Right ventricle myocardium inferior (tissue), 1 donor: ENCODE measurements around the gene MCL1. TPM values are rescaled to one million over a fixed set of nuclear protein-coding genes. Genes with fewer than 3 reads are reported as not detected.

Experiments
- ATAC-seq: fragments of 200-7000 bp; cut with Tn5 transposase; one replicate; pipeline ENCODE4 v1.9.1; 2020; ENCODE audit warnings: mild to moderate bottlenecking, moderate library complexity
- DNase-seq: peaks from one replicate; pipeline ENCODE4 v3.0.0; 2021; ENCODE audit errors: missing footprints
- intact Hi-C: fragments of 100-400 bp; cut with DNase I; formaldehyde crosslinking; loops from one replicate; pipeline ENCODE4 v1.11.0; 2022
- total RNA-seq: library from RNA; stranded (reverse); fragmentation: NEBNext Ultra II Directional; extraction: Animal tissue kit (Norgen Biotek cat#: 25700); gene quantifications from one replicate; pipeline ENCODE4 v1.2.1, GENCODE V29; 2021
- donor health status: DM: no; HTN: yes; CAD: no; lungs with severe emphysema.

Gene MCL1
- total RNA-seq, 1 donor from 2014 or later: 99.7 TPM

GRCh38 chr1:150551051-150551783 lies 28.2 kb downstream of the MCL1 start:
- no peak for ATAC-seq
- intact Hi-C loops: no loop called here

DNA sequence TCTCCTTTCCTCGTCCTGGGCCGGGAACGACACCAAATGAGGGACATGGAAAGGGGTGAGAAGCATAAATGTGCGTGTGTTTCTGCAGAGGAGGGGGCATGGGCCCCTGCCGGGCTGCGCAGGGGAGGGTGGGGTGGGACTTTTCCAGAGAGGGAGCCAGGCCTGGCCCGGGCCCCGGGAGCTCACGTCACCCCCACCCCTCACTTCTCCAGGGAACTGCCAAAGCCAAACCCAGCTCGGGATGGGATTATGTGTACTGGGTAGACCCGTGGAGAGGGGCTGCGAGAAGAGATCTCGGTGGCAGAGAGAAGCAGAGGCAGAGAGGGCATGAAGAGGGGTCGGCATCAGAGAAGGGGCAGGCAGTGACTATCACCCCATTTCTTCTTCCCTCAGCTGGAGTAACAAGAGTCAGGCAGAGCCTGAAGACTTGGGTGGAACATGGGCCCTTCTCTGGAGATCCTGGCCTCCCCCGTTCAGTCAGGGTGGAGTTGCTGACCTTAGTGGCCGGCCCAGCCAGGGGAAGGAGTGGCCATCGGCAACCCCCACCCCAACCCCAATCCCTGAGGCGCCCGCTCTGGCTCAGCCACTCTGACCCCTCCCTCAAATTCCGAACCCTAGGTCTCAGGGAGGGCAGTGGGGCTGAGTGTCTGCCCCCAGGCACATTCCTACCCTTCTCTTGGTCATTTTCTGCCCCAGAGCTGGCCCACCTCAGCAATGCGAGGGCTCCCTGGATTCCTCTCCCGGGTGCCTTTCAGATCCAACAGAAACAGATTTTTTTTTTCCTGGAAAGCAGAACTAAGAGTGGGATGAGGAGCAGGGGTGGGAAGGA lies 29.0 kb downstream of the MCL1 start:
- intact Hi-C loops: no loop called here
- ATAC-seq (peak; percentile 38), DNase-seq (no peak)

More at GRCh38 chr1:150551051-150551783, 28.2 kb downstream of the MCL1 start:
- DNase-seq: peak; percentile 34

- no peak for DNase-seq
- peak; percentile 6 for ATAC-seq
- intact Hi-C loops: no loop called here
These were observed 29.8 kb downstream of the MCL1 start for GRCh38 chr1:150549496-150550221.

- DNase-seq (peak; percentile 86), ATAC-seq (peak; percentile 46)
- intact Hi-C loops: no loop called here
These were observed 30.5 kb downstream of the MCL1 start, which contains the start of gene ADAMTSL4 for GRCh38 chr1:150548632-150549495. Gene ADAMTSL4, plus strand, starts transcription at chr1:150549408. Its CDS starts 2,881 bp downstream, at chr1:150552289.

- ATAC-seq (no peak), DNase-seq (no peak)
- intact Hi-C loops: no loop called here
These were observed 31.1 kb downstream of the MCL1 start for GRCh38 chr1:150548324-150548631.

DNA sequence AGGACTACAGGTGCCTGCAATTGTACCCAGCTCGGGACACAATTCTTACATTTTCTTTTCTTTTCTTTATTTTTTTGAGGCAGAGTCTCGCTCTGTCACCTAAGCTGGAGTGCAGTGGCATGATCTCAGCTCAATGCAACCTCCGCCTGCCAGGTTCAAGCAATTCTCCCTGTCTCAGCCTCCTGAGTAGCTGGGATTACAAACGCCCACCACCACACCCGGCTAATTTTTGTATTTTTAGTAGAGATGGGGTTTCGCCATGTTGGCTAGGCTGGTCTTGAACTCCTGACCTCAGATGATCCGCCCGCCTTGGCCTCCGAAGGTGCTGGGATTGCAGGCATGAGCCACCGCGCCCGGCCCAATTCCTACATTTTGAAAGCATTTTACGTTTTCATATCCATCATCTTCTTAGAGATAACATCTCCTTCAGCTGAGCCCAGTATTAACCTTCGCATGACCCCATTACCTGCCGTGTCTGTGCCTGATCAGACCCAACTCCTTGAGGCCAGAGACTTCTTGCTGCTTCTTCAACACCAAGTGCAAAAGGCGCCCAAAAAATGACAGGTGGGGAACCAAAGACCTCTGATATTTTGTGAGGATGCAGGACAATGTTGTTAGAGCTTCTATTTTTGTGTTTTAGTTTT lies 33.0 kb downstream of the MCL1 start:
- ATAC-seq: no peak
- intact Hi-C loops: no loop called here
- no peak for DNase-seq

DNA sequence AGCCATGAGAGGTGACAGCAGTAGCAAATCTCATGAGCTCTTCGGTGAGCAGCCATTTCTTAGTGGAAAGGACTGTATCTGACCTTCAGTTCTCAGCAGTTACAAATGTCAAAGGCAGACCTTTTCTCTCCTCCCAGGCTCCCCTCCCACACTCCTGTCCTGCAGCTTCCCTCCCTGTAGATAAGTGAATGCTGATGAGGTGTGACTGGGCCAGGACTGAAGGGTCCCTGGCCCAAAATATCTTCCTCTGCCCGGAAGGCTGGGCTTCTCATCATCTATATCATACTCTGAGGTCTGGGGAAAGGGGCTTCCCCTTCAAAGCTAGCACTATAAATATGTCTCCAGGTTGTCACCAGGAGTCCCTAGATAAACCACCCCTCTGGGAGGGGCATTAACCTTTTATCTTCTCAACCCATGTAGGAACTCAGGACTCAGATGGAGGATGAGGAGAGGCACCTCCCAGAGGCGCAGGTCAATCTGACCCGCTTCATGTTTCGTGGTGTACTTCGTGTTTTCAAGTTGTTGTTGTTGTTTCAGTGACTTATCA lies 33.9 kb downstream of the MCL1 start:
- ATAC-seq: no peak
- intact Hi-C loops: no loop called here
- DNase-seq: no peak

DNA sequence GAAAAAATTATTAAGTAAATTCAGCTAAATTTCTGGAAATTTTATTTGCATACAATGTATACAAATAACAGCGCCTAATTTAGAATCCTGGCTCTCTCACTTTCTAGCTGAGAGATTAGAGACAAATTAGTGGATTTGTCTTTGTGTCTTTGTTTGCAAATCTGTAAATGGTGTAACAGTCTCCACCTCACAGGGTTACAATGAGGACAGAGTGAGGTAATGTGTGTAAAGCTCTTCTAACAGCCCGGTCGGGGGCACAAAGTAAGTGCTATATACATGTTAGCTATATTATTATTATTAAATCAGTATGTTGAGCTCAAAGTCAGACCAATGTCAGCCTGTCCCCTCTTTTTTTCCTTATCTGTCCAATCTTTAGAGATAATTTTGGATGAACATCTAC lies 35.2 kb downstream of the MCL1 start:
- intact Hi-C loops: no loop called here
- ATAC-seq (peak; percentile 32), DNase-seq (no peak)

DNA sequence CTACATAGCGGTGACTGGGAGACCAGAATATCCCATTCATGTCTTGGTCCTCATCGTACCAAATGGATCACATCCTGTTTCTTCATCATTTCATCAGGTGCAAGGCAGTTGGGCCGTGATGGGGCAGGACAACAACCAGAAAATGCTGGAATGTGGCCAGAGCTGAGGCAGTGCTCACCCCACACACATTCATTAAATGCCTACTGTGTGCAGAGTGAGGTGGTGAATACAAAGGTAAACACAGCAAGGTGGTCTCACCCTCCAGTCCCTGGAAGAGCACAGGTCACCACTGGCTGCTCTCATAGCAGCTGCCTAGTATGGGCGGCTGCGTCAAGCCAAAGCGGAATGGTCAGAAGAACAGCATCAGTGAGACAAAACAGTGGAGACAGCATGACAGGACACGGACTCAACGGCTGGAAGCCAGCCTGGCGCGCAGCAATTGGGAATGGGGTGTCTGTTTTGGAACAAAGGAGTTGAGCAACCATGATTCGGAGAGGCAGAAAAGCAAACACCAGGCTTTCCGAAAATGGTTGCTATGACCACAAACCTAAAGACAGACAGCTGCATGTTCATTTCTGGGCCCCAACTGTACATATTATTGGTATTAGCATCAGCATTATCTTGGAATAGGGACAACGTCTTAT lies 35.8 kb downstream of the MCL1 start:
- intact Hi-C loops: no loop called here
- DNase-seq (no peak), ATAC-seq (peak; percentile 81)

- DNase-seq (peak; percentile 68), ATAC-seq (no peak)
These were observed 41.4 kb downstream of the MCL1 start for GRCh38 chr1:150537732-150538684.

DNA sequence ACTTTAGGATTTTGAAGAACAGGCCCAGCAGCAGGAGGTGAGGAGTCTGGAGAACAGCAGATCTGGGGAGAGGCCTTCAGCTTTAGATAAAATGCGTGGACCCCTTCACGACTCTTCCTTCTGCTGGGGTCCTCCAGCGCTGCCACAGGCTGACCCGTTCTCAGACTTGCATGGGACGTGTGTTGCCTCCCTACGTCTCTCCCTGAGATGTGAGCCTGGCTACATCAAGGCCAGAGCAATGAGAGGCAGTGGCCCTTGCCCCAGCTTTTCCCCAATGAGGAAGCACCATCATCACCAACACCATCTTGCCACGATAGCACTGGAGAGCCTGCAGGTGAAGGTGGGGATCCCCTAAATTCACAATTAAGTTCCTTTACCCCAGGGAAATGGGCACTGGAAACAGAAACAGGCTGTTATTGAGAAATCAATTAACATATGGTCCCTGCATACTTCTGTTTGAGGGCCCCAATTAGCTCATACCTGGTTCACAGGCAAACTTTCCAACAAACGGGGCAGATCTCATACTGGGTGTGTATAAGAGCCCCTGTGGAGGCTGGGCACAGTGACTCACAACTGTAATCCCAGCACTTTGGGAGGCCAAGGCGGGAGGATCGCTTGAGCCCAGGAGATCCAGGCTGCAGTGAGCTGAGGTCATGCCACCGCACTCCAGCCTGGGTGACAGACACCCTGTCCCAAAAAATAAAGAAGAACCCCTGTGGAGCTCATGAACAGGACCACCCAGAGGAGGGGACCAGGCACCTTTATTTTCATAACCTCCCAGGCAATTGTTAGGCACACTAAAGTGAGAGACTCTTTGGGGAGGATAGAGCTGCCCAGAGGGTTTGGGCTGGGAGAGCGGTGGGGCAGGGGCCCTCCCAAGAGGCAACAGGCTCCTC lies 42.3 kb downstream of the MCL1 start:
- ATAC-seq: no peak
- no peak for DNase-seq
- intact Hi-C loops: no loop called here

More at GRCh38 chr1:150537732-150538684, 41.4 kb downstream of the MCL1 start:
- intact Hi-C loops: no loop called here

DNA sequence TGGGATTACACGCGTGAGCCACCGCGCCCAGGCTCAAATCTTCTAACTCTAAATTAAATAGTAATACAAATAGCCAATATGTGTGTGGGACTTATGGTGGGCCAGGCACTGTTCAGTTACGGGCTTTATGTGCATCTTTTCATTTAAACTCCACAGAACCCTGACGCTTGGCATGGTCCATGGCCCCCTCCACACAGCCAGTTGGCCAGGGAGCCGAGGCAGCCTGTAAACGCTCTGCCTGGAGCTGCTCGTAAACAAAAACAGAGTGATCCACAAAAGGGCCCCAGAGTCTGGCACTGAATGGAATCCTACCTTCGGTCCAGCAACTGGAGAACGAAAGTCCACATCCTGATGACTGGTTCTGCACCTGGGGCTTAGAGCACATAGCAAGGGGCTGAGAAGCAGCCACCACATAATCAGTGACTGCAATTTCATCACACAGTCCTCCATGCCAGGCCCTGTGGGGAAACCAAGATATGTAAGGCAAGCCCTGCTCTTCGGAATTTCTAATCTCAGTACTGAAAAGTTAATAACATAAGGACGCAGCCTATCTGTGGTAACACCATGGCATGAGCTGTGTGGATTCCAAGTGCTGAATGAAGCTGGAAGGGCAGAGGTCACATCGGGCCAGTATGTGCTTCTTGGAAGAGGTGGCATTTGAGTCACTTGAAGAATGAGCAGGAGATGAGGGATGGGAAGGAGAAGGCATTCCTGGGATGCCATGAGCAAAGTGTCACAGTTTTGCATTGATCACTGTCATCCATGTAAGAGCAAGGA lies 43.7 kb downstream of the MCL1 start:
- intact Hi-C loops: no loop called here
- ATAC-seq (no peak), DNase-seq (no peak)

- intact Hi-C loops: loop anchor here (5.0 kb wide), 1 partner anchor 172 kb away; the partner anchor contains the start of gene RPRD2
- ATAC-seq: no peak
- no peak for DNase-seq
These were observed 45.4 kb downstream of the MCL1 start for GRCh38 chr1:150534002-150534401.

DNA sequence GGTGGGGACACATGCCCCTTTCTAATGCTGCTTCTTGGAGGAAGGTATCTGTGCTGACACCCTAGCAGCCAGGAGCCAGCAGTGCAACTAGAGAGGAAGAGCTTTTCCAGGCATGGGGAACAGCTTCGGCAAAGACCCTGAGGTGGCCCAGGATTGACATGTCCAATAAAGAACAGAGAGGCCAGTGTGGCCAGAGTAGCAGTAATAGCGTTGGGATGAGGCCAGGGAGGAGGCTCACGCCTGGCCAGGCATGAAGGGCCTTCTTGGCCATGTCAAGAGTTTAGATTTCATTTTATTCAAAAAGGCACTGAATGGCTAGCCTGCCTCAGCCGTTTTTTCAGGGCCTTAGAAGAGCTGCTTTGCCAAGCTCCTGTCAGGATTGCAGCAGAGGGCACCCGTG lies 46.5 kb downstream of the MCL1 start:
- ATAC-seq (no peak), DNase-seq (no peak)
- intact Hi-C loops: loop anchor here (1.0 to 5.0 kb wide), 3 partner anchors 18 to 171 kb away; partner anchors contain the start of genes FALEC, RPRD2 and TARS2
